Measurements from ENCODE around the gene PAQR4. TPM values are rescaled to one million over a fixed set of nuclear protein-coding genes. Genes with fewer than 3 reads are reported as not detected.
"Not testable (repeated sequence)": the region's sequence is repeated elsewhere in the genome, so short reads cannot be mapped to it uniquely, and the experiment has no call there.

PAQR4 gene
- polyA plus RNA-seq, 1 of the 3 experiments (the other 2 are of a cell fraction), result 8.8 TPM

- Histone ChIP-seq H3F3A (replicated peaks; ENCODE audit: insufficient read depth) (peaks cover 5% of the 10 kb centered on the region), H3K27ac (ENCODE audit: low read depth in 2 of 2, low read length in 1 of 2) (no peak overlapping the region), H3K4me3 (ENCODE audit: low read depth in 2 of 2, low read length in 1 of 2) (peak overlapping the region in 1 of 2 experiments; percentile 37; a peak in 1 of 4 replicates), H3K4me1 (ENCODE audit: control insufficient read depth in 1 of 2, insufficient read depth in 2 of 2, low read depth in 1 of 2, low read length in 1 of 2) (peaks cover 0 to 5% of the 10 kb centered on the region in 2 experiments; a peak in 1 of 4 replicates), H2AFZ (ENCODE audit: low read depth) (no peak overlapping the region), H3K79me2 (ENCODE audit: insufficient read depth) (peaks cover 5% of the 10 kb centered on the region; the same call in 1 of the 2 replicates), H3K36me3 (replicated peaks in 1 of 2; ENCODE audit: control insufficient read depth in 1 of 2, insufficient read depth in 2 of 2, low read length in 1 of 2) (peaks cover 5 to 16% of the 10 kb centered on the region in 2 experiments), H3K9me3 (no peaks in the 10 kb centered on the region), H4K20me1 (ENCODE audit: insufficient read depth) (no peaks in the 10 kb centered on the region), H3K27me3 (ENCODE audit: insufficient read depth) (no peaks in the 10 kb centered on the region), H3K4me2 (no peak overlapping the region; the same call in 1 of the 2 replicates), H3K9ac (no peak overlapping the region), H3K9me2 (no peaks in the 10 kb centered on the region)
- POLR2A ChIA-PET, result no interaction called here
- peak; percentile 86 for DNase-seq
- CTCF ChIA-PET, result interaction anchor here (0.5 to 3.6 kb wide), 51 partner anchors 8 to 435 kb away, joined by 3 to 54 read pairs (median 5); partner anchors contain the start of genes FLYWCH1, FLYWCH2, KREMEN2 and PAQR4
- 17% methylated on average over 12 of the region's 19 CpGs for WGBS (ENCODE audit: low lambda C conversion rate)
- peak; percentile 94 for TF ChIP-seq CTCF (IDR thresholded peaks at IDR 0.05)
- TF ChIP-seq SMC3 (IDR thresholded peaks at IDR 0.05; ENCODE audit: low read depth, low read length), result peak; percentile 67
- no peak for TF ChIP-seq CHD2 (IDR thresholded peaks at IDR 0.05; ENCODE audit: low read length, partially characterized antibody)
- no peak for TF ChIP-seq REST (IDR thresholded peaks at IDR 0.05; ENCODE audit: low read depth, low read length)
- no peak for TF ChIP-seq TAF1 (IDR thresholded peaks at IDR 0.05; ENCODE audit: borderline replicate concordance, low read depth, low read length)
- no peak for TF ChIP-seq TCF12 (IDR thresholded peaks at IDR 0.05)
- TF ChIP-seq MXI1 (IDR thresholded peaks at IDR 0.05; ENCODE audit: low read depth, low read length), result peak; percentile 79
- peak; percentile 85 for TF ChIP-seq RAD21 (IDR thresholded peaks at IDR 0.05; ENCODE audit: low read length)
- TF ChIP-seq TEAD4 (IDR thresholded peaks at IDR 0.05; ENCODE audit: borderline replicate concordance, insufficient read depth), result no peak
- TF ChIP-seq JUND (IDR thresholded peaks at IDR 0.05), result no peak
- no peak for TF ChIP-seq EP300 (IDR thresholded peaks at IDR 0.05; ENCODE audit: borderline replicate concordance in 1 of 2, low read depth in 1 of 2, low read length in 1 of 2)
- peak; percentile 77 for TF ChIP-seq MAX (IDR thresholded peaks at IDR 0.05; ENCODE audit: low read depth)
- no peak for TF ChIP-seq USF1 (IDR thresholded peaks at IDR 0.05; ENCODE audit: borderline replicate concordance, low read depth)
- no peak for TF ChIP-seq FOXM1 (IDR thresholded peaks at IDR 0.05; ENCODE audit: low read depth)
- TF ChIP-seq RFX5 (IDR thresholded peaks at IDR 0.05; ENCODE audit: low read length), result peak; percentile 54; the same call in 1 of the 2 replicates
- TF ChIP-seq MEF2A (IDR thresholded peaks at IDR 0.05; ENCODE audit: borderline replicate concordance, low read depth), result no peak
- no peak for TF ChIP-seq ELF1 (IDR thresholded peaks at IDR 0.05)
- no peak for TF ChIP-seq GATA2 (CRISPR knock-in tag; IDR thresholded peaks at IDR 0.05)
Measured at GRCh38 chr16:2927010-2927646, 42.0 kb upstream of the PAQR4 start.

GRCh38 chr16:2928151-2928550 is 41.0 kb upstream of the PAQR4 start:
- H3K36me3 ChIP-seq (replicated peaks in 1 of 2; ENCODE audit: control insufficient read depth in 1 of 2, insufficient read depth in 2 of 2, low read length in 1 of 2), result peaks cover 0 to 15% of the 10 kb centered on the region in 2 experiments
- H3K27me3 ChIP-seq (ENCODE audit: insufficient read depth); H3K79me2 ChIP-seq (ENCODE audit: insufficient read depth); H4K20me1 ChIP-seq (ENCODE audit: insufficient read depth); DNase-seq; H3K4me2 ChIP-seq; H3K9me2 ChIP-seq; H3K4me3 ChIP-seq (ENCODE audit: low read depth in 2 of 2, low read length in 1 of 2); H2AFZ ChIP-seq (ENCODE audit: low read depth); H3K9ac ChIP-seq; H3K27ac ChIP-seq (ENCODE audit: low read depth in 2 of 2, low read length in 1 of 2); POLR2A ChIA-PET; H3K4me1 ChIP-seq (ENCODE audit: control insufficient read depth in 1 of 2, insufficient read depth in 2 of 2, low read depth in 1 of 2, low read length in 1 of 2); H3F3A ChIP-seq (replicated peaks; ENCODE audit: insufficient read depth); H3K9me3 ChIP-seq: not testable (repeated sequence)
- CTCF ChIA-PET, result interaction anchor here (0.9 to 2.9 kb wide), 4 partner anchors 9 to 29 kb away, joined by 3 to 18 read pairs (median 6); no protein-coding TSS in a partner anchor
- 95% methylated on average over 4 of the region's 4 CpGs for WGBS (ENCODE audit: low lambda C conversion rate)

Measured in SK-N-SH (cell line).